Neural cell (in vitro differentiated cells): ENCODE data around the gene DCDC2B. TPM values are rescaled to one million over a fixed set of nuclear protein-coding genes. Genes with fewer than 3 reads are reported as not detected.

ENCODE experiments used
- H2AFZ ChIP-seq: fragments of 200-600, 300-800 bp; sonication (generic), shearing (Covaris generic); 2 replicates; pipeline ENCODE4 v1.6.0; 2014; ENCODE audit warnings: low read depth, mild to moderate bottlenecking, antibody characterized with exemption, low read length, moderate library complexity
- H3F3A ChIP-seq: fragments of 200-600 bp; shearing (Covaris generic); 2 replicates; pipeline ENCODE4 v1.6.1; 2016; ENCODE audit warnings: mild to moderate bottlenecking, moderate library complexity, mixed read lengths, antibody characterized with exemption, low read length; ENCODE audit not compliant: insufficient read depth, poor library complexity, severe bottlenecking
- H3K27ac ChIP-seq: fragments of 200-600, 300-800 bp; sonication (generic), shearing (Covaris generic); 2 replicates; pipeline ENCODE4 v1.5.1; 2014; ENCODE audit warnings: mild to moderate bottlenecking, low read length, moderate library complexity
- H3K27me3 ChIP-seq: fragments of 300-800, 200-600 bp; sonication (generic), shearing (Covaris generic); 2 replicates; pipeline ENCODE4 v1.6.0; 2014; ENCODE audit warnings: mild to moderate bottlenecking, low read depth, low read length, moderate library complexity; ENCODE audit not compliant: insufficient read depth
- H3K36me3 ChIP-seq: fragments of 300-800, 200-600 bp; sonication (generic), shearing (Covaris generic); 2 replicates; pipeline ENCODE4 v1.5.1; 2014; ENCODE audit warnings: mild to moderate bottlenecking, antibody characterized with exemption, low read length, moderate library complexity; ENCODE audit not compliant: insufficient read depth
- H3K4me2 ChIP-seq: fragments of 300-800, 200-600 bp; sonication (generic), shearing (Covaris generic); 2 replicates; pipeline ENCODE4 v1.6.0; 2014; ENCODE audit warnings: mild to moderate bottlenecking, low read length
- H3K4me3 ChIP-seq: fragments of 300-800, 200-600 bp; sonication (generic), shearing (Covaris generic); 2 replicates; pipeline ENCODE4 v1.5.1; 2014; ENCODE audit warnings: mild to moderate bottlenecking, low read length, moderate library complexity
- H3K79me2 ChIP-seq: fragments of 200-600 bp; shearing (Covaris generic); replicated peaks from 2 replicates; pipeline ENCODE4 v1.6.0; 2014; ENCODE audit warnings: mild to moderate bottlenecking, low read length, moderate library complexity; ENCODE audit not compliant: insufficient read depth
- H3K9ac ChIP-seq: fragments of 300-800, 200-600 bp; sonication (generic), shearing (Covaris generic); 2 replicates; pipeline ENCODE4 v1.6.1; 2016; ENCODE audit warnings: mild to moderate bottlenecking, low read length, mixed read lengths
- H3K9me2 ChIP-seq: fragments of 200-600 bp; shearing (Covaris generic); 2 replicates; pipeline ENCODE4 v1.6.1; 2016; ENCODE audit warnings: mild to moderate bottlenecking, low read length, mixed read lengths; ENCODE audit not compliant: insufficient read depth
- H3K9me3 ChIP-seq: fragments of 200-600, 300-800 bp; sonication (generic), shearing (Covaris generic); 2 replicates; pipeline ENCODE4 v1.6.1; 2016; ENCODE audit warnings: mild to moderate bottlenecking, mixed run types, low read length, moderate library complexity, mixed read lengths
- H4K20me1 ChIP-seq: fragments of 200-600 bp; shearing (Covaris generic); 2 replicates; pipeline ENCODE4 v1.6.1; 2016; ENCODE audit warnings: mild to moderate bottlenecking, mixed run types; ENCODE audit not compliant: insufficient read depth
- EP300 ChIP-seq: fragments of 450-650 bp; conservative IDR thresholded peaks from 2 replicates; pipeline ENCODE4 v1.6.1; 2014; ENCODE audit warnings: antibody characterized with exemption, mild to moderate bottlenecking, moderate library complexity; ENCODE audit not compliant: poor library complexity, severe bottlenecking
- EZH2 ChIP-seq: fragments of 200-600, 300-800 bp; shearing (Covaris generic), sonication (generic); IDR thresholded peaks from 2 replicates; pipeline ENCODE4 v1.6.1; 2014; ENCODE audit warnings: antibody characterized with exemption, low read length, borderline replicate concordance, mild to moderate bottlenecking; ENCODE audit not compliant: insufficient read depth, poor library complexity, severe bottlenecking
- MXI1 ChIP-seq: fragments of 450-650 bp; conservative IDR thresholded peaks from 2 replicates; pipeline ENCODE4 v1.6.1; 2014; ENCODE audit warnings: antibody characterized with exemption, mild to moderate bottlenecking; ENCODE audit not compliant: poor library complexity, severe bottlenecking
- POLR2AphosphoS5 ChIP-seq: IDR thresholded peaks from 2 replicates; pipeline ENCODE4 v1.6.1; 2012
- RAD21 ChIP-seq: fragments of 450-650 bp; conservative IDR thresholded peaks from 2 replicates; pipeline ENCODE4 v1.6.1; 2014; ENCODE audit warnings: antibody characterized with exemption, mild to moderate bottlenecking, moderate library complexity
- REST ChIP-seq: IDR thresholded peaks from 2 replicates; pipeline ENCODE4 v1.6.1; 2012; ENCODE audit warnings: borderline replicate concordance
- SMC3 ChIP-seq: fragments of 450-650 bp; conservative IDR thresholded peaks from 2 replicates; pipeline ENCODE4 v1.6.1; 2014; ENCODE audit warnings: antibody characterized with exemption, mild to moderate bottlenecking, moderate library complexity; ENCODE audit not compliant: poor library complexity
- TAF1 ChIP-seq: IDR thresholded peaks from 2 replicates; pipeline ENCODE4 v1.6.1; 2012; ENCODE audit warnings: low read depth
- polyA plus RNA-seq: library from polyadenylated mRNA; depleted of rRNA; stranded (reverse); fragments of >200 nt; gene quantifications from 2 replicates; pipeline ENCODE4 v1.2.3, GENCODE V29; 2014
- TF ChIP-seq, protein P1 (sequence below): fragments of 450-650 bp; IDR thresholded peaks from 2 replicates; pipeline ENCODE4 v1.5.1; 2014; ENCODE audit warnings: antibody characterized with exemption, mild to moderate bottlenecking, moderate library complexity; ENCODE audit not compliant: poor library complexity, severe bottlenecking

The DCDC2B gene
- polyA plus RNA-seq, 1 donor from 2014 or later: not detected

GRCh38 chr1:32186077-32186476 lies 22.8 kb upstream of the DCDC2B start:
- Histone ChIP-seq H3F3A (no peaks in the 10 kb centered on the region), H3K79me2 (peaks cover 20% of the 10 kb centered on the region), H3K27ac (no peak overlapping the region), H3K9me3 (no peaks in the 10 kb centered on the region), H2AFZ (no peak overlapping the region), H3K9ac (no peak overlapping the region), H4K20me1 (no peaks in the 10 kb centered on the region), H3K9me2 (no peaks in the 10 kb centered on the region), H3K4me3 (no peak overlapping the region), H3K27me3 (no peaks in the 10 kb centered on the region), H3K36me3 (no peaks in the 10 kb centered on the region), H3K4me2 (no peak overlapping the region)
- TF ChIP-seq REST (no peak), EP300 (no peak), MXI1 (no peak), TAF1 (no peak), POLR2AphosphoS5 (no peak), RAD21 (no peak), EZH2 (no peak), SMC3 (no peak)
- TF ChIP-seq, protein P1, sequence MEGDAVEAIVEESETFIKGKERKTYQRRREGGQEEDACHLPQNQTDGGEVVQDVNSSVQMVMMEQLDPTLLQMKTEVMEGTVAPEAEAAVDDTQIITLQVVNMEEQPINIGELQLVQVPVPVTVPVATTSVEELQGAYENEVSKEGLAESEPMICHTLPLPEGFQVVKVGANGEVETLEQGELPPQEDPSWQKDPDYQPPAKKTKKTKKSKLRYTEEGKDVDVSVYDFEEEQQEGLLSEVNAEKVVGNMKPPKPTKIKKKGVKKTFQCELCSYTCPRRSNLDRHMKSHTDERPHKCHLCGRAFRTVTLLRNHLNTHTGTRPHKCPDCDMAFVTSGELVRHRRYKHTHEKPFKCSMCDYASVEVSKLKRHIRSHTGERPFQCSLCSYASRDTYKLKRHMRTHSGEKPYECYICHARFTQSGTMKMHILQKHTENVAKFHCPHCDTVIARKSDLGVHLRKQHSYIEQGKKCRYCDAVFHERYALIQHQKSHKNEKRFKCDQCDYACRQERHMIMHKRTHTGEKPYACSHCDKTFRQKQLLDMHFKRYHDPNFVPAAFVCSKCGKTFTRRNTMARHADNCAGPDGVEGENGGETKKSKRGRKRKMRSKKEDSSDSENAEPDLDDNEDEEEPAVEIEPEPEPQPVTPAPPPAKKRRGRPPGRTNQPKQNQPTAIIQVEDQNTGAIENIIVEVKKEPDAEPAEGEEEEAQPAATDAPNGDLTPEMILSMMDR: no peak

DNA sequence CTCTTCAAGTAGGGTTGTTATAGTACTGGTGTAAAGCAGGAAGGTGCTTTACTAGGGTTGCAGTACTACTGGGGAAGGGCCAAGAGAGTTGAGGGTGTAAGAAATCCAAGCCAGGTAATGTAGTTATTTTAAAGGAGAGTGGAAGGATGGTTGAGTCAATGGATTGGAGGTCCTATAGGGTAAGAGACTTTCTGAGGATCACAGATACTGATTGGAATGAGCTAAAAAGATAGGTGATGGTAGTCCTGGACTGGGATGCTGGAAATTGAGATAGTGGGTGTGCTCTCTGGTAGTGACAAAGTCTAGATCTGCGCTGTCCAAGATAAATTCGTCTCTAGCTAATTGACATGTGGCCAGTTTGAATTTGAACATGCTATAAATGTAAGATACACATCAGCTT lies 22.4 kb upstream of the DCDC2B start:
- Histone ChIP-seq H3K9me3 (no peaks in the 10 kb centered on the region), H2AFZ (no peak overlapping the region), H3K4me2 (no peak overlapping the region), H3K9ac (no peak overlapping the region), H3K27me3 (no peaks in the 10 kb centered on the region), H3K9me2 (no peaks in the 10 kb centered on the region), H3K79me2 (peaks cover 16% of the 10 kb centered on the region), H4K20me1 (no peaks in the 10 kb centered on the region), H3K27ac (no peak overlapping the region), H3K4me3 (no peak overlapping the region), H3F3A (no peaks in the 10 kb centered on the region), H3K36me3 (no peaks in the 10 kb centered on the region)
- TF ChIP-seq RAD21 (no peak), MXI1 (no peak), EZH2 (no peak), REST (no peak), EP300 (no peak), POLR2AphosphoS5 (no peak), TAF1 (no peak), SMC3 (no peak)
- TF ChIP-seq, protein P1: no peak
